ENCODE measurements around the gene PIP4K2A.

Gene PIP4K2A

DNA sequence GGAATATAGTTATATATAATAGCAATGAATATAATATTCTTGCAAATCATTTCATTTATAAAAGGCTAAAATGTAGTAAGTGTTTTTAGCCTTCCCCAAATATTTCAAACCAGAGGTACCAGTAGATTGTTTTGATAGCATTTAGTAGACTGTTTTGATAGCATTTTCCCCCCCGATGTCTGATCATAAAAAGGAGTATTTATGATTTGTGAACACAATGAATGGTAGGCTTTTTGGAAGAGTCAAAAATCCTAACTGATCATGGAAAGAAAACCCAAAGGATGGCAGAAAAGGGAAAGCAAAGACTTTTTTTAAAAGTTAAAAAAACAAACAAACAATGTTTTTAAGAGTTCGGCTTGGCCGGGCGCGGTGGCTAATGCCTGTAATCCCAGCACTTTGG lies 152.5 kb downstream of the PIP4K2A start:
- in situ Hi-C loops (cut with HindIII; ENCODE audit: low sequenced_read_pairs) = loop anchor here (25.0 kb wide), 1 partner anchor 425 kb away; no protein-coding TSS in a partner anchor

DNA sequence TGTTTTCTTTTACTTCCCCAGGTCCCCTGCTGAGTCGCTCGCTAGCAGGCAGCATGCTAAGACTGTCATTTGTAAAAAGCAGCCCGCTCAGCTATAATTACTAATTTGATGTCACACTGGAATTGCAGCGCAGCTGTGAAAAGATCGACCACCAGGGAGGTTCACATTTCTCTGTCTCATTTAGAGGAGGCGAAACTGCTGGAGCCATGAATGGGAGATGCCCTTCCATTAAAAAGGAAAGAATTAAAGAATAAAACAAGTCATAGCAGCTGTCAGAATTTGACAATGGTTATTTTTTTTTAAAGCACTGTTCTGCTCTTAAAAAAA lies 153.5 kb downstream of the PIP4K2A start:
- in situ Hi-C loops (cut with HindIII; ENCODE audit: low sequenced_read_pairs) = loop anchor here (25.0 kb wide), 1 partner anchor 426 kb away; no protein-coding TSS in a partner anchor

DNA sequence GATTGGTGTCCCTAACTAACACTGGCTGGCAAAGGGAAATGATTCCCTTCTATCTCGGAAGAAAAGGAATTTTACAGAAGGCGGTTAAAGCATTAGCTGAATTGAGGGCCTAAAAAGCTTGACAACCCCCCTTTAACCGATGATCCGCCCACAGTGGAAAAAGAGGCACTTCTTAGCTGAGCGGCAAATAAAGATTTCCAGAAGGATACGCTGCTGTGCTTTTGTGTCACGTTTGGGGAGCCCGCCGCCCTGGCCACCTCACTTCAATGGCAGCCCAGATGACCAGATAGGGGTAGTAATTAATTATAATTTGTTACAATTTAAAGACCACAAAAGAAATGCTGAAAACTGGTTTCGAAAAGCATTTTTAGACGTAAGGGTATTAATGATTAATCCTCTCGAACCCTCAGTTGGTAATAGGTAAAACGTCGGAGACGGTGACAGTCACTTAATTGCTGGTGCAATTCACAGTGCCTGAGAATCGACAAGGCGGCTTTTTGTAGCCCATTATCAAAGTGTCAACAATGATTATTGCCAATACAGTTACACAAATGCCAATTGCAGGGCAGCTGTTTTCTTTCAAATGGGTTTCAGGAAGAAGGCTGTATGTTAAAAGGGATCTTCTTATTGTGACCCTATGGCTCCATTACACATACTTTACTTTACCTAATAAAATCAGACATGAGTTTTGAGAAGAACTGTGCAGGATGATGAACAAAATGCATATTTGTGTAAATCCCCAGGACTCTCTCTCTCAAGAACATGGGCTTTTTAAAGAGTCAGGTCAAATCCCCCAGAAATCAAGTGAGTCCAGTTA lies 154.1 kb downstream of the PIP4K2A start:
- in situ Hi-C loops (cut with HindIII; ENCODE audit: low sequenced_read_pairs) = loop anchor here (25.0 kb wide), 1 partner anchor 427 kb away; no protein-coding TSS in a partner anchor

DNA sequence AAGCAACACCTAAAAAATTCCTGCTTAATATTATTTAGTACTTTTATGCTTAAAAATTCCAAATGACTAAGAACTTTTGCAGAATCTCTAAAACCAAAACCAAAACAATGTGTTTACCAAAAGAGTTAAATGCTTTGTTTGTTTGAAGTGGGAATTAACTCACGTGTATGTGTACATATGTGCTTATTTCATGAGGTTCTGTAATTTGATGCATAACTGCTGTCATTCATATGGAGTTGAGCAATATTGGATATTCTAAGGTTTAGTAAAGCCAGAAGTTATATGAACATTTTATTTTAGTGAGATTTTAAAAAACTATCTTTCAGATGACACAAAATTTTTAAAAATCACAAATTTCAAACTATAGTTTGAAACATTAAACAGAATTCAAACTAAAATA lies 157.1 kb downstream of the PIP4K2A start:
- in situ Hi-C loops (cut with HindIII; ENCODE audit: low sequenced_read_pairs) = loop anchor here (25.0 kb wide), 1 partner anchor 430 kb away; no protein-coding TSS in a partner anchor

DNA sequence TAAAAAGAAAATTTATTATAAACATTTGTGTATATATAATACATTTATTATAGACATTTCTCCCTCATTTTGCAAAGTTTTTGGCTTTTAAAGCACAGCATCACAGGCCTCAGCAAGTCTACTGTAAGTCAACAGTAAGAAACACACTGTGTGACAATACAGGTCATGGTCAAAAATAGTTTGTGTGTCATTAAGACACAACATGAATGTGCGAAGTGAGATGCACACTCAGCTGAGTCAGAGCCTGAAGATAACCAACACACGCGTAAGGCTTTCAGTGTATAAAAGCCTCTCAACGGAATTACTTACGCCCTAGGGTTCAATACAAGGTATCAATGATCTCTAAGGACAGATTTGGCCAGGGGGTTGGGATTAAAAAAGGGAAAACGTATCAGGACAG lies 157.6 kb downstream of the PIP4K2A start:
- in situ Hi-C loops (cut with HindIII; ENCODE audit: low sequenced_read_pairs) = loop anchor here (25.0 kb wide), 1 partner anchor 431 kb away; no protein-coding TSS in a partner anchor

DNA sequence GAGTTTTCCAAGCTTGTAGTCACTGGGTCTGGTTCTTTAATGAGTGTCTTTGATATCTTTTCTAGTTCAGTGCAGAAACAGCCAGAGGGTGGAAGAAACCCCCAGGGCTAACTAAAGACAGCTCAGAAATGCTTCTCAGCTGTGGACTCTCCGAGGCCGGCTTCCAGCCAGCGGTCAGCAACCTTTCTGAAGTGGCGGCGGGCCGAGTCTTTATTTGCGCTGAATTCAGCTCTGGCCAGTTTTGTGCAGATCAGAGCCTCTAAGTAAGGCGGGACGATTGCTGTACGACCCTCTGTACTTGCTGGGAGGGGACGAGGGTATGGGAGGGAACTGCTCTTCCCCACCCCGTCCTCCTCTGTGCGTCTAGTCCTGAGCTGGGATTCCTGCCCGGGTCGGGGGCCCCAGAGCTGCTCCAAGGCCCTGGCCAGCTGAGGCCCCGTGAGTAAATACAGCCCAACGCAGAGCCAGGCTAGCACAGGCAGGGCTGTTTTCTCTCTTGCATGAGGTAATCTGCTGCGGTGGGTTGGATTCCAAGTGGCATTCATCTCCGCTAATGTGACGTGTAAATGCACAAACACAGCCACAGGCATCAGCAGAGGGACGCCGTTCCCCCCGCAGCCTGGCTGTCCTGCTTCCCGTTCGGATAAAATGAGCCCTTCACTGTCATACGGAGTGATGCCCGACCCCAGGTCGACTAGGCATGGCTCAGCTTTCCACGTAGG lies 159.8 kb downstream of the PIP4K2A start:
- in situ Hi-C loops (cut with HindIII; ENCODE audit: low sequenced_read_pairs) = loop anchor here (25.0 kb wide), 1 partner anchor 433 kb away; no protein-coding TSS in a partner anchor

DNA sequence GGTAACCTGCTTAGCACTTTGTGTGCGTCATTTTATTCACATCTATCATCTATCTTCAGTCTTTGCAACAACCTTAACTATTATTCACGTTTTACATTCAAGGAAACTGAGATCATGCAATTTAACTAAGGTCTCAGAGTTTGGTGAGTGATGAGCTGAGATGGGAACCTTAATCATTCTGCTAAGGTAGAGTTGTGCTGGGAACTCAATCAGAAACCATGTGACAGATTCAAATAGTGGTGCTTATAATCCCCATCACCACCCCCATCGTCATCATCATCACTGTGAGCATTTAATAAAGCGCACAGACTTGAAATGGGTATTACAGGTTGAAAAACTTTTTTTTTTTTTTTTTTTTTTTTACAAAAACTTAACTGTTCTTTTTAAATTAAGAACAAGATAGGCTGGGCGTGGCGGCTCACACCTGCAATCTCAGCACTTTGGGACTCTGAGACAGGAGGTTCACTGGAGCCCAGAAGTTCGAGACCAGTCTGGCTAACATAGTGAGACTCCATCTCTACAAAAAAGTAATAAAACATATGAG lies 160.9 kb downstream of the PIP4K2A start:
- in situ Hi-C loops (cut with HindIII; ENCODE audit: low sequenced_read_pairs) = loop anchor here (25.0 kb wide), 1 partner anchor 434 kb away; no protein-coding TSS in a partner anchor

DNA sequence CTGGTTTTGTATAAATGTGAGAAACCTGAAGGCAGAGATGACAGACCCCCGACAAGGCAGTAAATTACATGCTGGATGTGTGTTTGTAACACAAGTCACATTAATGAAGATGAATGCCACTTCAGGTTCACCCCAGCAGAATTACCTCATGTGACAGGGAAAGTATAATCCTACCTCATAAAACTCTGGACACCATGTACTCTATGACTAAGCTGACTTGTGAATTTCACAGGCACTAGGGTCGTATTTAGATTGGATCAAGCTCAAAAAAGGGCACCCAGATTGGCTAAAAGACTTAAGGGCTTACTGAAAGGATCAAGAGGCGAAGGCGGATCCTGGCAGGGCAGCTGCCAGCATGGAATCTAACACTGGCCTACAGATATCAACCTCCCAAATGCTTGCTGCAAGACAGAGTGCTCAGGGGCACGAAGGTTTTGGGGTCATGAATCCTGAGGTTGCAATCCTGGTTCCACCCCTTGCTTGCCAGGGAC lies 161.4 kb downstream of the PIP4K2A start:
- in situ Hi-C loops (cut with HindIII; ENCODE audit: low sequenced_read_pairs) = loop anchor here (25.0 kb wide), 1 partner anchor 434 kb away; no protein-coding TSS in a partner anchor

DNA sequence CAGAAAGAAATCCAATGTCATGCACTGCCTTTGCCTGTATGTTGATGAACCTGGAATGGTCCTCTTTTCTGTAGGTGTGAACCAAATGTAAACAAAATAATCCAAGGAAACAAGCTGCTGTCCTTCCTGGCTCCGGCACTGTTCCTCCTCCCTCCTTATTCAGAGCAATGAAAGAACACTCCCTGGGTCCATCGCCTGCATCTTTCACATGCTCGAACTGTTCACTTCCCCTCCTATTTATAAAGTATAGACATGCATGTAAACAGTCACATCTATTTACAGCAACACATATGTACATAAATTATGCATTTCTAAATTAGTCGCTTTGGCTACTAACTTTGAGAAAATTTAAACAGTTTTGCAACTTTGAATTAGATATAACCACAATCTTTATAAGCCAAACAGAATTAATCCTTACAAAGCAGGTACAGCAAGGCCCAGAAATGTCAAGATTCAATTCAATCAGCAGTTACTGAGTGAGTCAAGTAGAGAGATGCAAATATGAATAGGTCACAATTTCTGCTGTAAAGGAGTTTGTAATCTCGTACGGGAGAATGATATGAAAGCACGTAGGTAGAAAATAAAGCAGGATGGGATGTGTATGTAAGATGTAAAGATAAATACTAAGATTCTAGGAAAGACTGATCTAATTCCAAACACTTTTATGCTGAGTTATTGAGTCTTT lies 162.6 kb downstream of the PIP4K2A start:
- in situ Hi-C loops (cut with HindIII; ENCODE audit: low sequenced_read_pairs) = loop anchor here (25.0 kb wide), 1 partner anchor 435 kb away; no protein-coding TSS in a partner anchor

DNA sequence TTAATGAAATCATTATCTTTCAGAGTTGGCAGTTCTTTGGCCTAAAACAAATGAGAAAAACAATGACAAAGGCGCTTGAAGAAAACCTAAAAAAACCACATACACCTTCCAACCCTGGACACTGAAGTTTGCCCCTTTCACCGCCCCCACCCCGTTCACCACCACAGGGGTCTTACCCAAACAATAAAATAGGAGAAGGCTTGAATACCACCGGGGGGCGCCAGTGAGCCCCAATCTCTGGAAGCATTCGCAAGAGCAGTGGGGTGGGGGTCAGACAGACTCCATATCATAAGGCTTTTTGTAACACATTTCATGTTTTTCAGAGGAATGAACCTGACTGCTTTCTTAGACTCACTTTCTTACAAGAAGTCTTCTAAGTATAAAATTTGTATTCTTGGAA lies 163.6 kb downstream of the PIP4K2A start:
- in situ Hi-C loops (cut with HindIII; ENCODE audit: low sequenced_read_pairs) = loop anchor here (25.0 kb wide), 1 partner anchor 437 kb away; no protein-coding TSS in a partner anchor

DNA sequence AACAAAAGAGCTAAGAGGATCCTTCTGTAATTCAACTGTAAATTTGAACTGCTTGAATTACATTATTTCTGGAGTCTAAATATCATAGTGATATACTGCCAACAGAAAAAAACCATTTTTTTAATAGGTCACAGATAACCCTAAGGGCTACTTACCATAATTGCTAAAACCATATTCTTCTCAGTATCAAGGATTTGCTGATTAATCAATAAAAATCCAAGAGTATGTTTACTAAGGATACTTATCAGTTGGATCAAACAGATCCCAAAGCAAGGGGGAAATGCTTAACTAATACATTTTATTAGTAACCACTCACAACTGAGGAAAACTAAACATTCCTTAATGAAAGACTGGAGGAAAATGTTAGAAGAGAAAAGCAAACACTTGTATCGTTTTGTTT lies 166.0 kb downstream of the PIP4K2A start:
- in situ Hi-C loops (cut with HindIII; ENCODE audit: low sequenced_read_pairs) = no loop called here

DNA sequence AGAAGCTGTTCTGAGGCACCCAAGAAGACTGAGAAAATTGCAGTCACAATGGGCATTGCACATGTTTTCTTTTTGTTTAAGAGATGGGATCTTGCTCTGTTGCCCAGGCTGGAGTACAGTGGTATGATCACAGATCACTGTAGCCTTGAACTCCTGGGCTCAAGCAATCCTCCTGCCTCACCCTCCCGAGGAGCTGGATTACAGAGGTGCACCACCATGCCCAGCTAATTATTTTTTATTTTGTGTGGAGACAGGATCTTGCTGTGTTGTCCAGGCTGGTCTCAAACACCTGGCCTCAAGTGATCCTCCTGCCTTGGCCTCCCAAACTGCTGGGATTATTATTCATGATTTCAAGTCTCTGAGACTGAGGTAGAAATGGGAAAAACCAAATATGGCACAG lies 168.7 kb downstream of the PIP4K2A start:
- in situ Hi-C loops (cut with HindIII; ENCODE audit: low sequenced_read_pairs) = no loop called here

DNA sequence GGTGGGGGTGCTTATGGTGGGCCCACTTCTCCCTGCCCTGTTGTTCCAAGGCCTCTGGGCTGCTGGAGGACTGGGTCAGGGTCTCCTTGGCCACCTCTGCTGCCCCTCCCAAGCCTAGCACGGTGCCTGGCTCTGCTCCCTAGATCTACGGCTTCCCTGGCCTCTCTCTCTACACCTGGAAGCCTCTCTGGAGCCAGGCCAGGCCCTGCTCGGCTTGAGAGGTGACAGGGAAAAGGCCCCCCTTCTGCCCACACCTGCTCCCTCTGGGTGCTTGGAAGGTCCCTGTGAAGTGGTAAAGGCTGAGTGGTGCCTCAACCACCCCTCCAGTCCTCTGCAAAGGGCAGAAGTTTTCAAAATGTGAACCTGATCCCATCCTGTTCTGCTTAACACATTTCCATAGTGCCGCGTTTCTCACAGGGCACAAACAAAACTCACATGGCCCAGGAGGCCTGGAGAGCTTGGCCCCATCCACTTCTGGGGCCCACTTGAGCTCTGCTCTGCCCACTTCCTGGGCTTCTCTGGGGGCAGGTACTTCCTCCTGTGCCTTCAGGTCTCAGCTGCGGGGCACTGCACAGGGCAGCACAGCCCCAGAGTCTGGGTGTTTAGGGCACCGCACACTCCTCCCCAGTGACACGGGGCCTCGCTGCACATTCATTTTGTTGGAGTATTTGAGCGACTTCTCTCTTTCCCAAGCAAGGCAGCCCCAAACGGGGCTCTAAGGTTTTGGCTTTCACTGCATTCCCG lies 169.9 kb downstream of the PIP4K2A start:
- in situ Hi-C loops (cut with HindIII; ENCODE audit: low sequenced_read_pairs) = no loop called here

DNA sequence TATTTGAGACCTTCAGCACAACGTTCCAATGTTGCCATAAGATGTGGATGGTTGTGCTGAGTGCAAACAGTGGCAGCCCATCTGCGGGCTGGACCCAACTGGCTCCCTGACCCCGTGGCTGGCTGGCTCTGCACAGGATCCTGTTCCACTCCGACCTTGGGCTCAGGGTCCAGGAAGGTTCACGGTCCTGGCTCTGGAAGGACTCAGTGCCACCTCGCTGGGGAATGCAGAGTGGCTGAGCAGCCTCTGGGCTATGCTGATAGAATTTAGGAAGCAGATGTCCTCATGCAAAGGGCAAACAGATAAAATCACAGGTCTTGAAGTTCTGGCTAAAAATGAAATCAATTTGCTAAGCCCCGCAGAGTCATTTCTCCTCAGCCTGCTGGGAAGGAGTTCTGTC lies 171.6 kb downstream of the PIP4K2A start:
- in situ Hi-C loops (cut with HindIII; ENCODE audit: low sequenced_read_pairs) = no loop called here

DNA sequence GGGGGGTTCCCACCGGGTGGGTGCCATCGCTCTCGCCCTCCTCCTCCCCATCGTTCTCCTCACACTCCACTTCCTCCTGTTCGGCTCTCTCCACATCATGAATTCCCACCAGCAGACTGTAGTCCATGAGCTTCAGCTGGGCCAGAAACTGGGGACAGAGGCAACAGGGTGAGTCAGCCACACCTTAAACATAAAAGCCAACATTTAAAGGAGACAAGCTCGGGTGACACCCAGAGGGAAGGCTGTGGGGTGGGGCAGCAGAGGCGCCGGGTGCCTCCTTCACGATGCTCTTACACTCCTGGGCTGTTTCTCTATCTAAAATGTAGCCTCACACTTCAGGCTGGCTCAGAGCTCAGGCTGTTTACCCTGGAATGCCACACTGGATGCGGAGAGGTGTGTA lies 172.5 kb downstream of the PIP4K2A start:
- in situ Hi-C loops (cut with HindIII; ENCODE audit: low sequenced_read_pairs) = no loop called here

DNA sequence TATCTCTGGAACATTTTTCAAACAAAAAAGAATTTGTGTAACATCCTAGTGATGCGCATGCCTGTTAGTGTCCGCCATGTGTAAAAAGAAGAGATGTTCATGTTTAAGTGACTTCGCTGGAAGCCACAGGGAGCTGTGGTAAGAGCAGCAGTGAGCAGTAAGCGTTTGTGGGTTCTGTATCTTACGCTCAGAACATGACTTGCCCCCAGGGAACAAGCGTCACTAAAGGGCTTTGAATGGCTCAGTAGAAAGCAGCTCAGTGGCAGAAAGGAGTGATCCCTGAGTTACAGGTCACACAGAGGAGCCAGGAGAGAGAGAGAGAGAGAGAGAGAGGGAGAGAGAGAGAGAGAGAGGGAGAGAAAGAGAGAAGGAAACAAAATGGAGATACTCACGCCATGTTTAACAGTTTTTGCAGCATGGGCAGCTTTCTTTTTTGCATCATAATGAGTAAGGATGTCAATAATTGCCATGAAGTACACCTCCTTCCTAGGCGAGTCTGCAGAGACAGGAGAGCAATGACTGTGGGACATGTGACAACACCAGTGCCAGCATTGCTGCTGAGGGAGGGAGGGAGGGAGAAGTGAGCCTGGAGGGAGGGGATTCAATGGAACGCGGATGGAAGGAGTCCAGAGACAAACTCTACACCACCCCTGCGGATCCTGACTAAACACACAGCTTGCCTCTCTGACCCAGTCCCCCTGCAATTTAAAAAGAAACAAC lies 174.6 kb downstream of the PIP4K2A start:
- in situ Hi-C loops (cut with HindIII; ENCODE audit: low sequenced_read_pairs) = no loop called here

DNA sequence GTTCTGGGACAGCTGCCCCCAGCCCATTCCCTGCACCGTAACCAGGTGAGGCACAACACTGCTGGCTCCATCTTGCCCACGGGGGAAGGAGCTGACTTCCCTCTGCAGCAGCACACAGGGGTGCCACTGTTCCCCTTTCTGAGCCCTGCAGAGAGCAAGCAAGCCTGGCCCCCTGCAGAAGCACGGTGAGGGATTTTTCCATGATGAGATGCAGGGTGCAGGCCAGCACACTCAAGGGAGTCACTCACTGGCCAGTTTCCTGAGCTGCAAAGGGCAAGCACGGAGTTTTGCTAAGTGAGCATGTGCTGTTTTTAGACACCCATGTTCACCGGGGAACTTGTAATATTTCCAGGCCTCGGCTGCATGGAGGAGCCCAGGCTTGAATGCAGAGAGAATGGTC lies 176.6 kb downstream of the PIP4K2A start:
- in situ Hi-C loops (cut with HindIII; ENCODE audit: low sequenced_read_pairs) = no loop called here

DNA sequence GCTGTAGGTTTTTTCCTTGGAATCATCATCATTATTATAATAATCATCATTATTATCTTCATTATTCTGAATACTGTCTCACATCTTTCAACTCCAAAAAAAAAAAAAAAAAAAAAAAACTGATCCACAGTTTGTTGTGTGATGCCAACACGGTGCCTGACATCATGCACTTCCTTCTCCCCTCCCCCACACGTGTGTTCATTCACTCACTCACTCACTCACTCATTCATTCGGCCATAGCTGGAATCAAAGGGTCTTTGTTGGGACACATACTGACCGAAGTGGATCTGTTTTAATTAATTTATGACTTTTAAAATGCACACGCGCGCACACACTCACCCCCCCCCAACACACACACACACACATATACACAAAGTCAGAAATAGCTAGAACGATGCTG lies 177.8 kb downstream of the PIP4K2A start:
- in situ Hi-C loops (cut with HindIII; ENCODE audit: low sequenced_read_pairs) = no loop called here

DNA sequence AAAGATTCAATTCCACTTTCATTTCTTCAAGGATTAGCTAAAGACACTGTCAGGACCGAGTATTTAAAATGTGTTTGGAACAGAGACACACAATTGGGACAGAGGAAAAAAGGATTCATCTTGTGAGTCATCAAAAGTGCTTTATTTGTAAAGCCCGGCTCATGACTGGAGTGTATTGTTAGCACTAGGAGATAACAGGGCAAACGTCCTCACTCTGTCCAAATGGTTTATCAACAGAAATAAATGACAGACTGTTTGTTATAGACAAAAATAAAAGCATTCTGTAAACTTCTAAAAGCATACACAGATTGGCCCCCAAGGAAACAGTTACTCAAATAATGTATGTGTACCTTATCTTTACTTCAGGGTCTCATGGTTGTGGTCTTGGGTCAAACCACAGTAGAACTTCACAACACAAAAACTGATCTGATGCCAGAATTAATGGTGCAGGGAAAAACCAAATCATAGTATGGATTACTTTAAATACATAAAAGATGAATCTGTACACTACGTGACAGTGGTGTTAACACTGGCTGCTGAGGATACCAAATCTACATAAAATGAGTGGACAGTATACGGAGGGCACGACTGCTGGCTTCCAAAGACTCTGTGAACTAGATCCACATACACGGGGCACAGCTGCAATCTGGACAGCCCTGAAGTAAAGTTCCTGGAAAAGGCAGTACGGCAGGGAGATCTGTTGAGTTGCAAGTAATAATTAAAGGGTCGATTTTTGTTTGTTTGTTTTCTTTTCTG lies 179.4 kb downstream of the PIP4K2A start:
- in situ Hi-C loops (cut with HindIII; ENCODE audit: low sequenced_read_pairs) = no loop called here
